Measurements from ENCODE around the gene ATP8A1.

ATP8A1 gene

DNA sequence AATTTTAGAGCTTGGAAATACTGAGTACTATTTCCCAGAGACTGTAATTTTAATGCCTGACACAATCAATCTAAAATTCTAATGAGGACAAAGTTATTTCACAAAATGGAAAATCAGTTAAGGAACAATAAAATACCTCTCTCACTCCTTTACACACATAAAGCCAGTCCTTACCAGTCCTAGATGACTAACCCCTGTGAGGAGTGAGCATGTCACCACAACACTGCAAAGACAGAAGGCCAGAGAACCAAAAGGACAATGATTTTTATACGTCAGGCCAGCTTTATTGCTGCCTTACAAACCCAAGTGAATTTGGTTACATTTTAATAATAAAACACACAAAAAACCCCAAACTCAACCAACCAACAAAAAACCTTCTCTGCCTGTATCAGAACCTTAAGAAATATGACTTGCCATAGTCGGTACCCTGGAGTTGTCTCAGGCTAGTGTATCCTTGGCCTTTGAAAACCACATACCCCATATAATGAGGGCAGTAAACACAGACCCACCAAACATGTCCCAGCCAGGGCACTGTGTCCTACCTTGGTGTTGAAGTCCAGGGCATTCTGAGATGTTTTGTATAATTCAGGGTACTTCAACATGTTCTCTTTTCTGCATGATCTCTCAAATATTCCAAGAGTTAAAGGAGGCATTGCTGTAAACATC lies 202.0 kb downstream of the ATP8A1 start:
- DNase-seq, result no peak

DNA sequence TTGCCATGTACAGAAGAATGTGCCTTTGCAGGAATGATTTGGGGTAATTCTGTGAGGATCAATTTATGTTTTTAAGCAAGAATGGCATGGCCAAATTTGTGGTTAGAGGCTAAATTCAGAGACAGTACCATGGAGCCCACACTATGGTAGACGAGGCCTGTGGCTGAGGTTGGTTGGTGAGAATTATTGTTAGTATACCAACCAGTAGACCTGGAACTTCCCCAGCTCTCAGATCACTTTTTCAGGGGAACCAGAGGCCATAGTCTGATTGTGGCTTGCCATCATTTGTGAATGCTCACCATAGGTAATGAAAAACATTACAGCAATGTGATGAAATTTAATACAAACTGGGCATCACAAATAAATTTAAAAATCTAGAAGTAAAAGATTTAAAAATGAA lies 203.3 kb downstream of the ATP8A1 start:
- no peak for DNase-seq

DNA sequence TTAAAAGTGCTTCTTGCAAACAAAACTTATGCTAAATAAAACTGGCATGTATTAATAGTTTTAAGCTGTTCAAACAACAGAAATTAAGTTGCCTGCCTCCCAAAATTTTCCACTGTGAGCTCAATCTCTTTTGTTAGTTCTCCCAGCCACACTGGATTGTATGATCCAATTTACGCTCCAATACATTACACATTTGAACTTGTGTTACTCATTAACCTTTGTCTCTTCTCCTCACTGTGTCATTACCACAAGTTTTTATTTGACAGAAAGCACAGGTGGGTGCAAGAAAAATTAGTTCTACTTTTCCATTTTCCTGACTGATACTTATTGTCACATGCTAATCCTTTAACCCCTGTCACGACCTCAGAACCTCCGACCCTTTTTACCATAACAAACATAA lies 204.1 kb downstream of the ATP8A1 start:
- DNase-seq, result no peak

DNA sequence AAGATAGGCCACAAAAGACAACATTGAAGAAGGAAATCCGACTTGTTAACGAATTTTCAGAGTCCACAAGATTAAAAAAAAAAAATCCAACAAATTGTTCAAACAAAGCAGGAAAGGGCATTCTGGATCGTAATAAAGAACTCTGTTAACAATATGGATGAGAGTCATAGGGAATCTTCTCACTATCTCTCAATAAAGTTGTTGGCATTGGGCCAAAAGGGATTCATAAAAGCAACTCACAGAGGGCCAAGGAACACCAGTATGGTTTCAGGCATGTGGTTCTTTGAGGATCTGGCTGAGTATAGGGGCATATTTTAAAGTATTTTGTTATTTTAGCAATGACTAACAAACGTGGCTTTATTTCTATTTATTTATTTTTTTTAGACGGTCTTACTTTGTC lies 210.1 kb downstream of the ATP8A1 start:
- no peak for DNase-seq

DNA sequence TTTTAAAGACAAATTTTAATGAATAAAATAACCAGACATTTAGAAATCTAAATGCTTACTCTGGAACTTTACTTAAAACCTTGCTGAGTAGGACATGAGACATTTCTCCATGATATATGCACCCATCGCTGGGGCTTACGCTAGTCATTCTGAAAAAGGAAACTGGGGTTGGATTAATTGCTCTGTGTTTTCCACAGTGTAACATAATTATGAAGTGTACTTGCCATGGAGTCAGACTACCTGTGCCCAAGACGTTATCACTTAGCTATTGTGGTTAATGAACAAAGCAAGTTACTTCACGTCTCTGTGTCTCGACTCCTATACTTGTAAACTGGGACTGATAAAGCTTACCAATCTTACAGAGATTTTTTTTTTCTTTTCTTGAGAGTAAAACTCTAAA lies 211.9 kb downstream of the ATP8A1 start:
- DNase-seq, result no peak

DNA sequence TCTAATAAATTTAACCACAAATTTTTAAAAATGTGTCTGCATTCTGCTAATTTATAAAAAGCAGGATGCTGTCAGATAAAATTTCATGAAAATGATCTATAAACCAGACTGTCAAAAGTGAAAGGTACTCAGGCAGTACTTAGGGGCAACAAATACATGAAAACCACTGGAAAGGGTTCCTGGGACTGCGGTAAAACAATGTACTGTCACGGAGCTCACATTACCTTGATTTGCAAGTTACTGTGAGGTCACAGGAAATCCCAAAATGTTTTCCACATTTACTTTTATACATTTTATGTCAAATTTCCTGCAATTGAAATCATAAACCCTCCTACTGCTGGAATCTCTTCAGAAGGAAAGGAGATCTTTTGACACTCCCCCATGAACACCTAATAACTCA lies 214.3 kb downstream of the ATP8A1 start:
- no peak for DNase-seq

DNA sequence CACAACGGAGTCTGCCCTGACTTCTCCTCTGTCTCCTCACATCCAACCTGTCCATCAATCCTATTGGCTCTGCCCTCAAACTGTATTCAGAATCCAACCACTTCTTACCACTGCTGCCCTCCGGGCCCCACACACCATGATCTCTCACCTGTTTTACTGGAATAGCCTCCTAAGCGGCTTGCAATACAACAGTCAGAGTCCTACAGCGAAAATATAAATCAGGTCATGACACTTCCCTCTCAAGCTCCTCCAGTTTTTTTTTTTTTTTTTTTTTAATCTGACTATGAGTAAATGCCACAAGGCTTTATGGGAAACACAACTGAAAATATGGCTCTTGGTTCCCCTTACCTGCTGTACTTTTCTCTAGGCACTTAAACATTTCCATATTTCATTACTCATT lies 216.8 kb downstream of the ATP8A1 start:
- DNase-seq, result no peak

DNA sequence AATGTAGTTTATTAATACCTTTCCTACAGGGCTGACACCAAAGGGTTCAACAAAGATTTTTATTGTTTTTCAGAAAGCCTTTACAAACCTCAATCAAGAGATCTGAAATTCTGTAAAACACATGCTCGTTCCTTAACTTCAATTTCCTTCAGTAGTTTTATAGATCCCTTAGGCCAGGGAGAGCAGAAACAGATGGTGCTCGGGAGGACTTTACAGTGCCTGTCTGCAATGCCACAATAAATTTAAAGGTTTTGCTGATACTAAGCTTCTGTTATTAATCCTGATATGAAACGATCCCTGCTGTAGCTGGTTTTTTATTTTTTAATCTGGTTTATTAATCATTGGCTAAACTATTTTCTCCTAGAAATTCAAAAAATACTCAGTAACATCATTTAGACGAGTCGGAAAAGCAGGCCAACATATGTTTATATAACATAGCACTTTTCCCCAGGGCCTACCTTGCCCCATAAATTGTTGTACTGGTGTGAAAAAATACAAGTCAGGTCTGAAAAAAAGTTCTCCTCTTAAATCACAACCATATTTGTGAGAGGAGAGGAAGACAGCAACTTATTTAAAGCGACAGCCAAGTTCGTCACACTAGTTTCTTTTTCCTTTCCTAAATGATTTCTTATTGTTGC lies 219.9 kb downstream of the ATP8A1 start:
- DNase-seq, result no peak

DNA sequence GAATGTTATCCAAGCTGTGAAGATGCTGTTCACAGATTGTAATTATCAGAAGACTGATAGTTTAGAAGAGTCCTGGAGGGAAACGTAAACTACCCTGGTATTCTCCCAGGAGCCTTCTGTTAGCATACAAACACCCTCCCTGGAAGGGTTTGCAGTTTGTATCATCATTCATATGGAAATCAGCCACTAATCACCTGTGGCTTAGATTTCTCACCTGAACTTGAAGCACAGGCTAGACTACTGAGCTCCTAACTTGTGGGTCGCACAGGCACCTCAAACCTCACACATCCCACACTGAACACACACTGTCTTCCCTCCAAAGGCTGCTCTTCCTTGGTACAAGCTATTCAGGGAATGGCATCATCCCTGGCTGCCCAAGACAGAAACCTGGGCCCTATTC lies 228.9 kb downstream of the ATP8A1 start:
- DNase-seq, result no peak

DNA sequence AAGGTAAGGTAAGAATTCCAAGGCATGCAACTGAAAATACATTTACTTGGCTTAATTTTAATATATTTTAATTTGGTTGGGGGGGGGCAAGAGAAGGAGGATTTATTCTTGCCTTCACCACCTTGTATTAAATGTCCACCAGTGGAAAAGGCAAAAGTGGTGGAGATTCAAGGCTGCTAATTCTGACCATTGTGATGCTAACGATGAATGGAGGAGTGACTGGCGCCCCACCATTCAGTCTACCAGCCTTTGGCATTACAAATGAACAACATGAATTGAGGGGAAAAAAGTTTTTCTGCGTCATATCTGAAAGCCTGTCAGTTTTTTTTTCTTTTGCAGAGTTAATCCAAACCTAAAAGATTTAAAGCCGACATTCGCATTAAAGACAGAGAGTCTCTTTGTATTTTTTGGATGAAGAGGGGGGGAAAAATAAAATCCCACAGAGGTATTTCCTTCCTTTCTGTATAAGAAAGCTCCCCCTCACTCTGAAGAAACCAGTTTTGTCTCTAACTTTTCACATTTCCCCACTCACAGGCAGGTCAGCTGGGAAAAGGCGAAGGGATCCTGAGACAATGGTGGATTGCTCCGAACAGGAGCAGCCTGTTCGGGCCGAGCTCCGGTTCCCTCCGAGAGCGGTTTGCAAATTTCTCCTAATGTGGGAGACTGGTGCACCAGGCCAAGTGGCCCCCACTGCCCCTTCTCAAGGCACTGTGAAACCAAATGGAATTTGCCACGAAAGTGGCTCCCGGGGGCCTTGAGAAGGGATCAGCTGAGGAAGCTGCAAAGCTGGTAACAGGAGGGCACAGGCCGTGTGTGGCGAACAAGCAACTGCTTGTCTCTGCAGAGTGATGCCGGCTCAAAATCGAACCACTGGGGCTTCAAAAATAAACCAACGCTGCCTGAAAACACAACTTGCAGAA lies 231.5 kb downstream of the ATP8A1 start:
- DNase-seq, result no peak

DNA sequence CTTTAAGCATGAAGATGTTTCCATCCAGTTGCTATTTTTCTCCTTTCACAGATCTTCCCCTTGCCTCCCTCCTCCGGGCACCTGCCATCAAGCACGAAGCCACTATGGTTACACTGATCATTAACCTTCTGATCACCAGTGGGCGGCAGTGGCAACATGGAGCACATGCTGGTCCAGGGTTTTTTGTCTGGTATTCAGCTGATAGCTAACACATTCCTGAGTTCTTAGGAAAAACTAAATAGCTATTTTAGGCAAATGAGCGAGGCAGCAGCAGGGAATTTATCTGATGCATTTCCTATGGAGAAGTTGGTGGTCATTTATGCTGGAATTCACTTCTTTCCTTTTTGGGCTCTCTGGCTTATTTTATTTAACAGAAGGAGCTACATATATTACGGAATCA lies 236.8 kb downstream of the ATP8A1 start:
- no peak for DNase-seq

DNA sequence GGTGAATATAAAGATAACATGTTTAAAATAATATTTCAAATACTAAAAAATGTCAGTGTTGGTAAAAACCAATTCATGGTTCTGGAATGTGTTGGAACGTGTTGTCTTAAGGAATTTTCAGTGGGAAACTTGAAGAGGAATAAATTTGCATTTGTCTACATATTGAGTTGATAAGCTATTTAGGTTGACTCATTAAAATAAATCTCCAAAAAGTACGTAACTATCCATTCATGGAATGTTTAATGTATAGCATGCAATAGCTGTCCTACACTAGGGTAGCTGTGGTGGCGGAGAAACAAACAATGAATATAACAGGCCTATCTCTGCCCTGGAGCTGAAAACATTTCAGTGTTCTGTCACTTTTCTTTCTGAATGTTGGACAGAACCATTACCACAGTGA lies 239.4 kb downstream of the ATP8A1 start:
- no peak for DNase-seq

DNA sequence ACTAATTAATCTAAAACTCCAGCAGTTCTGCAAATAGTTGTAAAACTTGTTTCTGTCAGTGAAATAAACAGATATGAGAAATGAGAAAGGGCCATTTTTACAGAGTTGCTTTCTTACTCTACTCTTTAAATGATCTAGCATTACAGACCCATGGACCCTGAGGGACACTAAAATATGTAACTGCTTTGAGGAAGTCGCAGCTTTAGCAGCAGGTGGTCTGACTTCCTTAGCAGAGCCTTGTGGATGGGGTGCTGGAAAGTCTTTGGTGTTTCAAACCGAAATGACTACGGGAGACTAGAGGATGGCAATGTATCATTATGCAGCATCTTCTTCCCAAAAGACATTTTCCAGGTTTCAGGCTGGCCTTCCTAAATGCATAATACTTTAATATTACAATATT lies 240.9 kb downstream of the ATP8A1 start:
- DNase-seq, result no peak

DNA sequence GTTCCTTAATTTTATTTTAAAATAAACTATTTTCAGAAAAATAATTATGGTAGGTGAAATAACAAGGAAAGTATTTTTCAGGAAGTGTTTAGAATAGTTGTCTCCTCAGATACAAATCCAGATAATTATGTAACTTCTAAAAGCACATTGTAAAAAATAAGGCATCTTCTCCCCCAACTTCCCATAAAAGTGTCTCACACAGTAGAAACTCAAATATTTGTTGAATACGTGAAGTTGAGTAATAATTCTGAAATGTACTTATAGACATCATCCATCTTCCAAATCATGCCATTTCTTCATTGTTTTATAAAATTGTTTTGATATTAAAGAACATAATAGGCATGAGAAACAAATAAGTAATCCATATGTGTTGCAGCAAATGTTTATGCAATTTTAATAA lies 241.6 kb downstream of the ATP8A1 start:
- DNase-seq, result no peak

DNA sequence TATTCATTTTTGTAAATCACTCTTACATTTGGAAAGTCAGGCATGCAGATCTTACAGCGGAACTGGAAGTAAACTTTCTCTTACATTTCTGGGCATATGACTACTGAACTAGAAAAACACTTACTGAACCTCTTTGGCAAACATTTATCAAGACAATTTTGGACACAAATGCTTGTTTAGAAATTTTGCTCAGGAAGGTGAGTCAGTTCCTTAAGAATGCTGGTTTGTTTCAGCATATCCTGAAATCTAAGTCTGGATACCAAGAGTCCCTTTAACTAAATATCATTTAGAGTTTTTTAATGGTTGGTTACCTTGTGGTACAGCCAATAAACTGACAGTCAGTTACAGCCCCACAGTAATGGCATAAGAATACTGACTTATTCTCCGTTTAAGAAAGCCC lies 244.7 kb downstream of the ATP8A1 start:
- no peak for DNase-seq

DNA sequence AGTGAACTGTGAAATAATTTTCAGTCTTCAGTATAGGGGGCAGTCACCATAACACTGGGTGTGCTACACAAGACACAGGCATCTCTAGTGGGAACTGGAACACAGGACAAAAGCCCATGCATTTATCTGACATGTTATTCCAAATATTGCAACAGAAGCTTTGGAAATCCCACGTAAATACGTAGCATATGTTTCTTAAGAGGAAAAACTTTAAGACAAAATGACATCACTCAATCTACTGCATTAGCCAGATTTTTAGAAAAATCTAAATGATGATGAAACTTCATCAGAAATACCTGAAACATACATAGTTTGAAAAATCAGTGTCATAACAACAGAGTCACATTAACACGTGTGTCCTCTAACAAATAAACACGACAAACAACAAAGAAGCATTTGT lies 245.1 kb downstream of the ATP8A1 start:
- DNase-seq, result no peak

DNA sequence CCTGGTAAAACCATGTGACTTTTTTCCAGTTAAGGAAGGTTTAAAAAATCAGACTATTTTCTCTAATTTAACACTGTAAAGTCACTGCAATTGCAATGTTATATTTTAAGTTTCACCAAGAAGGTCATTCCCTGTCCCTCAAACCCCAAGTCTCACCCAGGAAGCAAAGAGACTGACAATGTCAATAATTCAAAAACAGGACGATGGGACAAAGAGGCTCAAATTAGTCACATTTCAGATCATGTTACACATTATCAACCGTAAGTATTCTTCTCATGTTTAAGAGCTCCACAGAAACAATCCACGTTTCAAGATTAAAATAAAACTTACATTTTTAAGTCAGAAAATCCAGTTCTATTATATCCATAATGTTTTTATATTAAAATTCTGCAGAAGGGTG lies 246.5 kb downstream of the ATP8A1 start:
- DNase-seq, result no peak

DNA sequence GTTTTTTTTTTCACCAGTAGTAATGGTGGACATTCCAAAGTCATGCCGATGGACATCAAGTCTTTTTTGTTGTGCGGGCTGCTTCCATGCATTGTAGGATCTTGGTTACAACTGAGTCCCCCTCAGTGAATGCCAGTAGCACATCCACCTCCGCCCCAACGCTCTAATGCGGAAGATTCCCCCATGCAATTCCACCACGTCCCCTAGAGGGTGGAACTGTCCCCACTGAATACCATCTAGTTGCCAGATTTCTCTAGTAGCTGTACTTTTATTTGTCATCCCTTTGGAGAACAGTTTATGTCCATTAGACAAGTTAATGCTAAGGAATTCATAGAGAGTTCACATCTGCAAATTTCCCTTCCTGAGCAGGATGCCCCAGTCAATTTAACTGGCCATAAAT lies 252.9 kb downstream of the ATP8A1 start:
- DNase-seq, result no peak

DNA sequence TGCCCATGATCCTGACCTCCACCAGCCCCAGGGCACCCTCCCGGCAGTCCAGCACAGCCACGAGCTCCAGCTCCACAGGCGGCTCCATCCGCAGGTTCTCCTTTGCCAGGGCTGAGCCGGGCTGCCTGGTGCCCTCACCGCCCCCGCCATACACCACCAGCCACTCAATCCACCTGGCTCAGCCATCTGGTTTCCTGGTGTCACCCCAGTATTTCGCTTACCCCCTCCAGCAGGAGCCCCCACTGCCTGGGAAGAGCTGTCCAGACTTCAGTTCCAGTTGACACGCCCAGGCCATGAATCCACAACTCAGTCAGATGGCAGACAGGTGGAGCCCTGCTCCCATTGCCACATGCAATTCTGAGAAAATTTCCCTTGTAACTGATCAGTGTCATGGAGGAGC lies 255.7 kb downstream of the ATP8A1 start:
- no peak for DNase-seq

DNA sequence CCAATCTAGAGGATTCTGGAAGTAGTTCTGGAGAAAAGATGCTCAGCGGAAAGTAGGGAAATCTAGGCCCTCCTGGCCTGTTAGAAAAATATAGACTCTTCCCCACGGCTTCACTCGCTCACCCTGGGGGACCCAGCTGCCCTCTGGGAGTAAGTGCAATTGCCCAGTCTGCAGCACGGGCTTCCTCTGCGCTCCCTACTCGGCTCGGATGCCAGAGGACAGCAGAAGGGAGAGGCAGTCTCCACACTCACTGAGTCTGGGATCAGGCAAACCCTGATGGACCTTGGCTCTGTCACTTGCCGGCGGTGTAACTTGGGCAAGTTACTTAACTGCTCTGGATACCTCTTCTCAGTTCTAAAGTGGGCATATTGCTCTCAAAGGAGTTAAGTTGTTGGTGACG lies 257.5 kb downstream of the ATP8A1 start:
- DNase-seq, result no peak

DNA sequence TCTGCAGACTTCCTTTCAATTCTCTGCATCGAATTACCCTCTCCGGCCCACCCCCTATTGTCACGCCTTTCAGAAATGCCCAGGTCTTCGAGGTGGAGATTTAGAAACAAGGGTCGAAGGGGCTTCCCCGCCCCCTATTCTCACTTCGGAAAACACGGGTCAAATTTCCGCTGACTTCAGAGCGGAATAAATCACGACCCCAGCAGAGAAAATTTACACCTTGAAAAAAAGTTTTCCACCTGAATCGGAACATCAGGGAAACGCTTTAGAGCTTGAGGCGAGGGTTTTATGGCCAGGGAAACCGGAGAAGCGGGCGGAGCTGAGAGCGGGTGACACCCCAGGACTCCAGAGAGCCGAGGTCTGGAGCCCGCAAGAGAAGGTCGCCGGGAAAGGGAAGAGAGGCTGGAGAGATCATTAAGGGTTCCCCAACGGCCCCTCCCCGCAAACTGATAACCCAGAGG lies 258.0 kb downstream of the ATP8A1 start:
- no peak for DNase-seq

DNA sequence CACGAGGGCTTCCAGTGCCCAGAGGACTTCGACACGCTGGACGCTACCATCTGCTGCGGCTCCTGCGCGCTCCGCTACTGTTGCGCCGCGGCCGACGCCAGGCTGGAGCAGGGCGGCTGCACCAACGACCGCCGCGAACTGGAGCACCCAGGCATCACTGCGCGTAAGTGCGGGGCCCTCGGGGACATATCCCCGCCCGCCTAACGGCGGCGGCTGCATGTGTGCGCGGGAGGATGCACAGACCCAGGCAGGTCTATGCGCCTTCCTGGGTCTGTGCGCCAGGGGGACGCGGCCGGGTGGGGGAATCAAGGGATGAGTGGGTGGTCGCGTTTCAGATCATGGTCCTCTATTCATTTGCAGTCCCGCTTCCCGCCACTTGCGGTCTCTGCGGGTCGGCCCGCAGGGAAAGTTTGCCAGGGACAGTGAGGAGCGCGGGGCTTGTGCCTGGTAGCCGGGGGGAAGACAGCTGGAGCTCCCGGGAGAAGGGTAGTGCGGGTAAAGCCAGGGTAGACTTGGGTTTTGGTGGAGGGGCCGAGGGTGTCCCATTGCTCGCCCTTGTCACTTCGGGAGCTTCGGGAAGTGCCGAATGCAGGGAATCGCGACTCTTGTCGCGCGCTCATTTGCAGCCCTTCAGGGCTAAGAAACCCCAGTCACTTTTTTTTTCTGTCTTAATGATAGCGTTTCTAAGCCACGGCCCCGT lies 258.6 kb downstream of the ATP8A1 start:
- DNase-seq, result no peak

DNA sequence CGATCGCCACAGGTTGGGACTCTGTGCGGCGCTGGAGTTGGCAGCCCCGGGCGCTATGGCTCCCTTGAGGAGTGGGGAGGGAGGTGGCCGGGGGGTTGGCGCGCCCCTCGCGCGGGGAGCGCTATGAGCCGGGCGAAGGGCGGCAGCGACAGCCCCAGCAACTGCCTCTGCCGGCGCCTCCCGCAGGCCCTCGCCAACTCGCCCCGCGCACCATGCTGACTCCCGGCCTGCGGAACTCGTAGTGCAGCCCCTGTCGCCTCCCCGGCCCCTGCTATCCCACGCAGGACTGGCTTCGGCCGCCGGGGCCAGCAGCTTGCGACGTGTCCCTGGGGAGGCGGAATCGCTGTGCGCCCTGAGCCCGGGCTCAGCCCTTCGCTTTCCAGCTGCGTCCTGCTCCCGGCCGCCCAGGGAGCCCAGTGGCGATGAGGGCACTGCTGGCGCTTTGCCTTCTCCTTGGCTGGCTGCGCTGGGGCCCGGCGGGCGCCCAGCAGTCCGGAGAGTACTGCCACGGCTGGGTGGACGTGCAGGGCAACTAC lies 259.2 kb downstream of the ATP8A1 start:
- no peak for DNase-seq

Data from NCI-H748 treated with DMSO at 0.1 percent for 48 hours (cell line).